Mesenchymal stem cell (in vitro differentiated cells and primary cell): ENCODE data around the gene ETFBKMT.

Experiments used
- DNase-seq: peaks from one replicate; pipeline ENCODE4 v3.0.0-alpha.2; 2013
- H2AFZ ChIP-seq: one replicate; pipeline ENCODE4 v1.6.1; 2013; ENCODE audit warnings: low read depth, mild to moderate bottlenecking, control low read depth, inconsistent platforms, low read length, moderate library complexity
- H2AK5ac ChIP-seq: 2 replicates; pipeline ENCODE4 v1.6.1; 2013; ENCODE audit warnings: low read length, moderate library complexity, mild to moderate bottlenecking, inconsistent platforms; ENCODE audit not compliant: severe bottlenecking
- H2BK120ac ChIP-seq: one replicate; pipeline ENCODE4 v1.6.1; 2013; ENCODE audit warnings: low read depth, mild to moderate bottlenecking, inconsistent platforms, low read length, moderate library complexity
- H2BK12ac ChIP-seq, 2 experiments: one replicate each; pipeline ENCODE4 v1.6.1; 2013; ENCODE audit warnings: inconsistent platforms in 2 of 2, low read length in 2 of 2, mild to moderate bottlenecking in 2 of 2, moderate library complexity in 2 of 2, control low read depth in 1 of 2
- H2BK15ac ChIP-seq: one replicate; pipeline ENCODE4 v1.6.1; 2013; ENCODE audit warnings: mild to moderate bottlenecking, low read depth, inconsistent platforms; ENCODE audit not compliant: poor library complexity, severe bottlenecking
- H2BK5ac ChIP-seq: 2 replicates; pipeline ENCODE4 v1.6.1; 2013; ENCODE audit warnings: low read depth, mild to moderate bottlenecking, low read length, control low read depth, inconsistent platforms; ENCODE audit not compliant: poor library complexity, severe bottlenecking
- H3K14ac ChIP-seq, 2 experiments: one replicate each; pipeline ENCODE4 v1.6.1; 2013; ENCODE audit warnings: inconsistent platforms in 2 of 2, low read length in 2 of 2, control low read depth in 1 of 2, mild to moderate bottlenecking in 1 of 2, moderate library complexity in 1 of 2
- H3K18ac ChIP-seq, 2 experiments: one replicate each; pipeline ENCODE4 v1.6.1; 2013; ENCODE audit warnings: inconsistent platforms in 2 of 2, low read length in 2 of 2, control low read depth in 1 of 2, low read depth in 1 of 2, mild to moderate bottlenecking in 1 of 2
- H3K23ac ChIP-seq, 2 experiments: one replicate each; pipeline ENCODE4 v1.6.1; 2013; ENCODE audit warnings: inconsistent platforms in 2 of 2, low read length in 2 of 2, mild to moderate bottlenecking in 2 of 2, moderate library complexity in 2 of 2, control low read depth in 1 of 2
- H3K27ac ChIP-seq: 2 replicates; pipeline ENCODE4 v1.5.1; 2013; ENCODE audit warnings: mild to moderate bottlenecking, moderate library complexity, low read length, control low read depth, inconsistent platforms; ENCODE audit not compliant: poor library complexity, severe bottlenecking
- H3K27me3 ChIP-seq, 2 experiments: 2 replicates each; pipeline versions ENCODE4 v1.6.1 to v1.7.0; 2013; ENCODE audit warnings: low read length in 2 of 2, mild to moderate bottlenecking in 2 of 2, moderate library complexity in 2 of 2, control low read depth in 1 of 2, inconsistent platforms in 1 of 2; ENCODE audit not compliant: control insufficient read depth in 1 of 2, insufficient read depth in 1 of 2
- H3K36me3 ChIP-seq, 2 experiments: 2 replicates each; pipeline versions ENCODE4 v1.6.1 to v1.7.0; 2013; ENCODE audit warnings: low read length in 2 of 2, control low read depth in 1 of 2, inconsistent platforms in 1 of 2, low read depth in 1 of 2, mild to moderate bottlenecking in 1 of 2; ENCODE audit not compliant: insufficient read depth in 2 of 2, control insufficient read depth in 1 of 2
- H3K4ac ChIP-seq, 2 experiments: one replicate each; pipeline ENCODE4 v1.6.1; 2013; ENCODE audit warnings: inconsistent platforms in 2 of 2, low read length in 2 of 2, mild to moderate bottlenecking in 2 of 2, moderate library complexity in 2 of 2, control low read depth in 1 of 2, low read depth in 1 of 2
- H3K4me1 ChIP-seq: 2 replicates; pipeline ENCODE4 v1.6.1; 2013; ENCODE audit warnings: low read depth, low read length, control low read depth; ENCODE audit not compliant: control insufficient read depth, insufficient read depth
- H3K4me2 ChIP-seq: 2 replicates; pipeline ENCODE4 v1.6.1; 2013; ENCODE audit warnings: low read length, mild to moderate bottlenecking, inconsistent platforms; ENCODE audit not compliant: poor library complexity, severe bottlenecking
- H3K4me3 ChIP-seq, 2 experiments: 2 replicates each; pipeline versions ENCODE4 v1.5.1 to v1.7.0; 2013; ENCODE audit warnings: low read length in 2 of 2, mild to moderate bottlenecking in 2 of 2, control low read depth in 1 of 2, low read depth in 1 of 2; ENCODE audit not compliant: insufficient read depth in 1 of 2
- H3K79me1 ChIP-seq: replicated peaks from 2 replicates; pipeline ENCODE4 v1.6.1; 2013; ENCODE audit warnings: mild to moderate bottlenecking, control low read depth, low read length, inconsistent platforms; ENCODE audit not compliant: poor library complexity, severe bottlenecking
- H3K9ac ChIP-seq: 2 replicates; pipeline ENCODE4 v1.7.0; 2013; ENCODE audit warnings: mild to moderate bottlenecking, low read length, moderate library complexity
- H3K9me3 ChIP-seq: 2 replicates; pipeline ENCODE4 v1.7.0; 2013; ENCODE audit warnings: mild to moderate bottlenecking, low read length; ENCODE audit not compliant: control insufficient read depth
- H4K8ac ChIP-seq: one replicate; pipeline ENCODE4 v1.6.1; 2013; ENCODE audit warnings: inconsistent platforms, mild to moderate bottlenecking, low read length, moderate library complexity
- H4K91ac ChIP-seq: one replicate; pipeline ENCODE4 v1.6.1; 2013; ENCODE audit warnings: mild to moderate bottlenecking, low read length, inconsistent platforms
- WGBS: methylation state at CpG from one replicate; pipeline ENCODE4 v1.1.7; 2013; ENCODE audit warnings: mixed read lengths; 5-methylcytosine and 5-hydroxymethylcytosine counted together

Gene ETFBKMT

GRCh38 chr12:31631023-31631724 is 28.3 kb upstream of the ETFBKMT start:
- DNase-seq = no peak
- H3K4me3 ChIP-seq = no peak overlapping the region
- H3K9ac ChIP-seq = no peak overlapping the region

DNA sequence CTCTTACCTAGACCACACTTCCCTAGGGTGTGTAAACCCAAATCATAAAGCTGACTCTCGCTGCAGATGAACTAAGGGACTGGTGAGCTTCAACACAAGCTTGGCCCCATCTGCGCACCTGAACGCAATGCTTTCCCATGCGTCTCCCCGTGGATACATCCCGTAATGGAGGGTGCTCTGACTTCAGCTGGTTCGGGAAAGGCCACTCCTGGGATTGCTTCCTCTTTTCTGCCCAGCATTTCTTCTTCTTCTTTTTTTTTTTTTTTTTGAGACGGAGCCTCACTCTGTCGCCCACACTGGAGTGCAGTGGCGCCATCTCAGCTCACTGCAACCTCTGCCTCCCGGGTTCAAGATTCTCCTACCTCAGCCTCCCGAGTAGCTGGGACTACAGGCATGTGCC is 27.7 kb upstream of the ETFBKMT start:
- 99% methylated on average over 7 of the region's 12 CpGs for WGBS
- no peak overlapping the region for H4K8ac ChIP-seq
- no peaks in the 10 kb centered on the region for H3K9me3 ChIP-seq
- H3K36me3 ChIP-seq = peaks cover 0 to 1% of the 10 kb centered on the region in 2 experiments
- H3K27me3 ChIP-seq = no peaks in the 10 kb centered on the region
- no peak overlapping the region for H2AK5ac ChIP-seq
- no peak overlapping the region for H4K91ac ChIP-seq
- H3K9ac ChIP-seq = no peak overlapping the region
- H3K27ac ChIP-seq = no peak overlapping the region
- H3K79me1 ChIP-seq = no peaks in the 10 kb centered on the region
- H2BK120ac ChIP-seq = no peak overlapping the region
- no peak for DNase-seq
- no peak overlapping the region for H2AFZ ChIP-seq
- H3K4me1 ChIP-seq = peaks cover 2% of the 10 kb centered on the region
- no peak overlapping the region for H3K4ac ChIP-seq
- H2BK5ac ChIP-seq = no peak overlapping the region
- no peak overlapping the region for H3K23ac ChIP-seq
- H2BK12ac ChIP-seq = no peak overlapping the region
- no peak overlapping the region for H3K14ac ChIP-seq
- no peak overlapping the region for H3K18ac ChIP-seq
- no peak overlapping the region for H2BK15ac ChIP-seq
- H3K4me3 ChIP-seq = no peak overlapping the region
- no peak overlapping the region for H3K4me2 ChIP-seq

More at GRCh38 chr12:31631023-31631724, 28.3 kb upstream of the ETFBKMT start:
- H2BK5ac ChIP-seq = no peak overlapping the region
- no peak overlapping the region for H2BK15ac ChIP-seq
- H2AFZ ChIP-seq = no peak overlapping the region
- no peak overlapping the region for H2BK120ac ChIP-seq
- no peak overlapping the region for H3K18ac ChIP-seq
- no peak overlapping the region for H3K27ac ChIP-seq
- no peak overlapping the region for H4K8ac ChIP-seq
- H3K4me1 ChIP-seq = peaks cover 2% of the 10 kb centered on the region
- H3K4me2 ChIP-seq = no peak overlapping the region
- H2AK5ac ChIP-seq = no peak overlapping the region
- H3K14ac ChIP-seq = no peak overlapping the region
- H3K27me3 ChIP-seq = no peaks in the 10 kb centered on the region
- H3K79me1 ChIP-seq = no peaks in the 10 kb centered on the region
- WGBS = 100% methylated on average over 6 of the region's 6 CpGs
- H3K23ac ChIP-seq = no peak overlapping the region
- peaks cover 0 to 7% of the 10 kb centered on the region in 2 experiments for H3K36me3 ChIP-seq
- no peak overlapping the region for H2BK12ac ChIP-seq
- no peaks in the 10 kb centered on the region for H3K9me3 ChIP-seq
- no peak overlapping the region for H3K4ac ChIP-seq
- no peak overlapping the region for H4K91ac ChIP-seq

- DNase-seq = no peak
- H3K9ac ChIP-seq = no peak overlapping the region
- H2BK5ac ChIP-seq = no peak overlapping the region
- no peak overlapping the region for H2AFZ ChIP-seq
- H3K27ac ChIP-seq = no peak overlapping the region
- no peak overlapping the region for H3K4ac ChIP-seq
- no peak overlapping the region for H3K23ac ChIP-seq
- no peak overlapping the region for H2BK12ac ChIP-seq
- no peak overlapping the region for H2BK15ac ChIP-seq
- H3K79me1 ChIP-seq = no peaks in the 10 kb centered on the region
- H3K4me1 ChIP-seq = peaks cover 2% of the 10 kb centered on the region
- no peaks in the 10 kb centered on the region for H3K9me3 ChIP-seq
- H3K18ac ChIP-seq = no peak overlapping the region
- H4K8ac ChIP-seq = no peak overlapping the region
- no peaks in the 10 kb centered on the region for H3K27me3 ChIP-seq
- no peaks in the 10 kb centered on the region for H3K36me3 ChIP-seq
- H3K14ac ChIP-seq = no peak overlapping the region
- no peak overlapping the region for H3K4me2 ChIP-seq
- no peak overlapping the region for H2BK120ac ChIP-seq
- H3K4me3 ChIP-seq = no peak overlapping the region
- WGBS = 78% methylated on average over 1 of the region's 4 CpGs
- no peak overlapping the region for H2AK5ac ChIP-seq
- no peak overlapping the region for H4K91ac ChIP-seq
These were observed 26.0 kb upstream of the ETFBKMT start for GRCh38 chr12:31633464-31633863.

GRCh38 chr12:31634620-31635019 is 24.9 kb upstream of the ETFBKMT start:
- H3K14ac ChIP-seq = no peak overlapping the region
- no peak overlapping the region for H2BK12ac ChIP-seq
- H3K4me3 ChIP-seq = no peak overlapping the region
- H3K36me3 ChIP-seq = no peaks in the 10 kb centered on the region
- H3K27me3 ChIP-seq = no peaks in the 10 kb centered on the region
- no peak overlapping the region for H3K23ac ChIP-seq
- no peak overlapping the region for H3K4ac ChIP-seq
- H3K4me2 ChIP-seq = no peak overlapping the region
- 100% methylated on average over 1 of the region's 1 CpG for WGBS
- H4K91ac ChIP-seq = no peak overlapping the region
- H3K27ac ChIP-seq = no peak overlapping the region
- no peak overlapping the region for H4K8ac ChIP-seq
- H3K9me3 ChIP-seq = no peaks in the 10 kb centered on the region
- H2AK5ac ChIP-seq = no peak overlapping the region
- H3K79me1 ChIP-seq = no peaks in the 10 kb centered on the region
- no peak overlapping the region for H2BK15ac ChIP-seq
- H3K18ac ChIP-seq = no peak overlapping the region
- H2BK120ac ChIP-seq = no peak overlapping the region
- no peak for DNase-seq
- H2BK5ac ChIP-seq = no peak overlapping the region
- H2AFZ ChIP-seq = no peak overlapping the region
- H3K9ac ChIP-seq = no peak overlapping the region
- H3K4me1 ChIP-seq = peaks cover 2% of the 10 kb centered on the region
